Measurements from ENCODE around the gene PMPCA. TPM values are rescaled to one million over a fixed set of nuclear protein-coding genes. Genes with fewer than 3 reads are reported as not detected.
A peak's percentile ranks its signal among the peaks of the same experiment; 100 is the strongest.

The PMPCA gene
- total RNA-seq, 1 experiment from 2014 or later, result 116 TPM

- intact Hi-C loops (cut with micrococcal nuclease), result no loop called here
- peak overlapping the region; percentile 87 for H3K9ac ChIP-seq (ENCODE audit: low read length)
- BruUV-seq (replicated peaks), result no TSS peak
- H2AFZ ChIP-seq (ENCODE audit: low read depth, low read length, poor library complexity, severe bottlenecking), result no peak overlapping the region
- ChIA-PET RAD21 (ENCODE audit: low non-redundant PET in 1 of 2, low total read pairs in 2 of 2, uncharacterized antibody in 2 of 2, unreplicated experiment in 2 of 2) (no interaction called here), POLR2A (no interaction called here), CTCF (no interaction called here)
- H4K20me1 ChIP-seq (ENCODE audit: insufficient read depth), result no peaks in the 10 kb centered on the region
- peaks cover 54% of the 10 kb centered on the region for H3K79me2 ChIP-seq (ENCODE audit: insufficient read depth, low read length)
- ATAC-seq (peak; percentile 50), DNase-seq (ENCODE audit: low read depth, low spot score) (no peak)
- peaks cover 8 to 22% of the 10 kb centered on the region in 2 experiments for H3K4me1 ChIP-seq (ENCODE audit: control insufficient read depth in 1 of 2, insufficient read depth in 2 of 2, low read length in 2 of 2)
- no peaks in the 10 kb centered on the region for H3K27me3 ChIP-seq (ENCODE audit: insufficient read depth, low read length)
- no peak for TF ChIP-seq CEBPB (IDR thresholded peaks at IDR 0.05; ENCODE audit: low read depth)
- no peak for TF ChIP-seq EZH2phosphoT487 (IDR thresholded peaks at IDR 0.05; ENCODE audit: borderline replicate concordance)
- TF ChIP-seq EZH2 (IDR thresholded peaks at IDR 0.05), result no peak
- no peak for TF ChIP-seq ZFX (IDR thresholded peaks at IDR 0.05)
- no peak for TF ChIP-seq REST (IDR thresholded peaks at IDR 0.05; ENCODE audit: low read depth)
- TF ChIP-seq MAX (IDR thresholded peaks at IDR 0.05), result no peak
- no peak for TF ChIP-seq ZNF274 (IDR thresholded peaks at IDR 0.05; ENCODE audit: low read depth, low read length)
- H3K9me3 ChIP-seq (ENCODE audit: control insufficient read depth in 1 of 2, insufficient read depth in 1 of 2, low read depth in 1 of 2, low read length in 2 of 2), result no peaks in the 10 kb centered on the region
- H3K4me3 ChIP-seq (replicated peaks in 1 of 2; ENCODE audit: low read depth in 1 of 2, low read length in 2 of 2), result peak overlapping the region; percentile 63 to 81
- H3K27ac ChIP-seq (ENCODE audit: low read depth, low read length), result peak overlapping the region; percentile 88
- H3K4me2 ChIP-seq (ENCODE audit: low read length), result peak overlapping the region; percentile 91
- peaks cover 2 to 18% of the 10 kb centered on the region in 2 experiments; a peak in 3 of 4 replicates for H3K36me3 ChIP-seq (ENCODE audit: control insufficient read depth in 1 of 2, insufficient read depth in 2 of 2, low read length in 2 of 2)
- H3K9me2 ChIP-seq (ENCODE audit: insufficient read depth), result no peaks in the 10 kb centered on the region
Measured at GRCh38 chr9:136438548-136439480, 28.4 kb downstream of the PMPCA start.
